Body of pancreas (tissue), 4 donors: ENCODE measurements around the gene RBL2.

ENCODE experiments used
- CTCF ChIP-seq, 7 experiments: fragments of 450-650 bp in 4 of 7; fragments of 200-600 bp in 3 of 7; sonication (generic) in 3 of 7; IDR thresholded peaks; one replicate each; pipeline ENCODE4 v1.5.1; 2016 to 2019; ENCODE audit warnings: antibody characterized with exemption in 7 of 7
- POLR2A ChIP-seq, 3 donors: fragments of 450-650 bp; IDR thresholded peaks; one replicate each; pipeline ENCODE4 v1.6.1; 2016; ENCODE audit warnings: antibody characterized with exemption in 3 of 3, mild to moderate bottlenecking in 2 of 3

GRCh38 chr16:53528797-53529196 lies 94.5 kb downstream of the RBL2 start:
- no peak for TF ChIP-seq CTCF (IDR thresholded peaks at IDR 0.05)
- TF ChIP-seq POLR2A (IDR thresholded peaks at IDR 0.05) = no peak
